Gastrocnemius medialis (tissue), 4 donors: Measurements from ENCODE around the gene PRMT7. TPM values are rescaled to one million over a fixed set of nuclear protein-coding genes. Genes with fewer than 3 reads are reported as not detected.

Experiments used
- ATAC-seq, 2 donors: fragments of 150-250 bp; one replicate each; pipeline ENCODE4 v1.9.1; 2016
- DNase-seq, 2 donors: peaks; one replicate each; pipeline ENCODE4 v3.0.0-alpha.2; 2019
- H3K27ac ChIP-seq, 4 donors: fragments of 200-600 bp; sonication (generic); 1 replicate in 1 of 4; 2 replicates in 3 of 4; pipeline ENCODE4 v1.5.1; 2016 to 2018; ENCODE audit warnings: mild to moderate bottlenecking in 2 of 4, moderate library complexity in 1 of 4
- H3K27me3 ChIP-seq, 3 donors: fragments of 200-600 bp; sonication (generic) in 2 of 3; 1 replicate in 1 of 3; 2 replicates in 2 of 3; pipeline versions ENCODE4 v1.5.1 to v1.6.0; 2016 to 2019; ENCODE audit warnings: mild to moderate bottlenecking in 1 of 3, moderate library complexity in 1 of 3
- H3K36me3 ChIP-seq, 2 donors: fragments of 200-600 bp; sonication (generic) in 1 of 2; one replicate each; pipeline ENCODE4 v1.5.1; 2017 to 2018
- H3K4me1 ChIP-seq, 2 donors: fragments of 200-600 bp; sonication (generic) in 1 of 2; one replicate each; pipeline ENCODE4 v1.5.1; 2016 to 2017; ENCODE audit warnings: mild to moderate bottlenecking in 2 of 2
- H3K4me3 ChIP-seq, 4 donors: fragments of 200-600 bp; sonication (generic) in 3 of 4; 1 replicate in 1 of 4; 2 replicates in 3 of 4; pipeline ENCODE4 v1.5.1; 2016 to 2019; ENCODE audit warnings: mild to moderate bottlenecking in 2 of 4
- H3K9me3 ChIP-seq, 3 donors: fragments of 200-600 bp; sonication (generic) in 2 of 3; 1 replicate in 1 of 3; 2 replicates in 2 of 3; pipeline ENCODE4 v1.5.1; 2016 to 2019
- POLR2A ChIP-seq, 2 donors: fragments of 450-650 bp; IDR thresholded peaks; one replicate each; pipeline ENCODE4 v1.6.1; 2017; ENCODE audit warnings: antibody characterized with exemption in 2 of 2, mild to moderate bottlenecking in 2 of 2, moderate library complexity in 2 of 2
- in situ Hi-C, 4 donors: fragments of 200-750 bp; cut with MboI; loops; one replicate each; pipeline versions ENCODE4 v1.15.0 to v1.8.0; 2017; ENCODE audit warnings: low sequenced_read_pairs in 4 of 4
- intact Hi-C: fragments of 100-400 bp; cut with DNase I; formaldehyde crosslinking; loops from one replicate; pipeline ENCODE4 v1.15.1; 2023; ENCODE audit warnings: low total_unique reads
- total RNA-seq, 4 donors: library from RNA; depleted of rRNA; stranded (reverse); fragments of >200 nt; gene quantifications; one replicate each; pipeline versions ENCODE4 v1.1.0 to v1.2.3, GENCODE V29; 2016
- TF ChIP-seq, protein P1 (sequence below), 5 experiments: fragments of 450-650 bp in 3 of 5; fragments of 200-600 bp in 2 of 5; sonication (generic) in 2 of 5; IDR thresholded peaks in 4 of 5; conservative IDR thresholded peaks in 1 of 5; 1 replicate in 4 of 5; 2 replicates in 1 of 5; pipeline ENCODE4 v1.5.1; 2016 to 2019; ENCODE audit warnings: antibody characterized with exemption in 5 of 5, mild to moderate bottlenecking in 3 of 5, moderate library complexity in 3 of 5

The PRMT7 gene
- total RNA-seq, 4 donors from 2014 or later: 22.2 to 41.0 (median 32.8) TPM

DNA sequence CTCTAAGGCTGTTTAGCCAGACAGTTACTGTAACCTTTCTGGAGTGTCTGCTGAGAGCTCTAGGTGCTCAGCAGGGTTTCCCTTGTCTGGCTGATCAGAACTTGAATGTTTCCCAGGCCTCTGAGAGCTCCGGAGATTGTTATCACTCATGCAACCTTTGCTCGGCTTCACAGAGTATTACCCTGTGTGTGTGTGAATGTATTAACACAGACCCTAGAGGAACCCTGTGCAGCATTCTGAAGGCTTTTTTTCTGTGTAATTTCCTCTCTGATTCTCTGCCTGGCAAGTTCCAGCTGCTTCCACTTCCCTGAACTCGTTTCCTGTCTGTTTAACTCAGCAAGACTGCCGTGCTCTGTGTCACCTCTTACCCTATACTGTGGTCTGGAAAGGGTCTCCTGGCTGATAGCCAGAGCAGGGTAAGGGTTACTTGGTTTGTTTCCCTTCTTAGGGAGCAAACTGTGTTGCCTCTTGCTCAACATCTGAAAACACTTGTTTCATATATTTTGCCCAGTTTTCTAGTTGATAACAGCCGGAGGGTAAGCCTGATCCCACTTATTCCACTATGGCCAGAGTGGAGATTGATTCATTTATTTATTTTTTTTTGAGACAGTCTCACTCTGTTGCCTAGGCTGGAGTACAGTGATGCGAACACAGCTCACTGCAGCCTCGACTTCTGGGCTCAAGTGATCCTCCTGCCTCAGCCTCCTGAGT, 21.7 kb downstream of the PRMT7 start:
- peak in 1 of 2 donors; percentile 5 for ATAC-seq
- peaks cover 0 to 3% of the 10 kb centered on the region in 2 donors for H3K36me3 ChIP-seq
- H3K27ac ChIP-seq: peak overlapping the region; percentile 26 to 66 (median 58)
- TF ChIP-seq, protein P1, sequence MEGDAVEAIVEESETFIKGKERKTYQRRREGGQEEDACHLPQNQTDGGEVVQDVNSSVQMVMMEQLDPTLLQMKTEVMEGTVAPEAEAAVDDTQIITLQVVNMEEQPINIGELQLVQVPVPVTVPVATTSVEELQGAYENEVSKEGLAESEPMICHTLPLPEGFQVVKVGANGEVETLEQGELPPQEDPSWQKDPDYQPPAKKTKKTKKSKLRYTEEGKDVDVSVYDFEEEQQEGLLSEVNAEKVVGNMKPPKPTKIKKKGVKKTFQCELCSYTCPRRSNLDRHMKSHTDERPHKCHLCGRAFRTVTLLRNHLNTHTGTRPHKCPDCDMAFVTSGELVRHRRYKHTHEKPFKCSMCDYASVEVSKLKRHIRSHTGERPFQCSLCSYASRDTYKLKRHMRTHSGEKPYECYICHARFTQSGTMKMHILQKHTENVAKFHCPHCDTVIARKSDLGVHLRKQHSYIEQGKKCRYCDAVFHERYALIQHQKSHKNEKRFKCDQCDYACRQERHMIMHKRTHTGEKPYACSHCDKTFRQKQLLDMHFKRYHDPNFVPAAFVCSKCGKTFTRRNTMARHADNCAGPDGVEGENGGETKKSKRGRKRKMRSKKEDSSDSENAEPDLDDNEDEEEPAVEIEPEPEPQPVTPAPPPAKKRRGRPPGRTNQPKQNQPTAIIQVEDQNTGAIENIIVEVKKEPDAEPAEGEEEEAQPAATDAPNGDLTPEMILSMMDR (IDR thresholded peaks at IDR 0.05 in 4 of 5, conservative IDR thresholded peaks at IDR 0.05 in 1 of 5): no peak
- TF ChIP-seq POLR2A (IDR thresholded peaks at IDR 0.05): peak in 1 of 2 donors; percentile 15
- peaks cover 0 to 30% of the 10 kb centered on the region in 2 donors for H3K4me1 ChIP-seq
- no peaks in the 10 kb centered on the region for H3K27me3 ChIP-seq
- in situ Hi-C loops: loop anchor here in 2 of 4 donors (5.0 to 25.0 kb wide), 2 partner anchors 70 to 245 kb away; partner anchors contain the start of genes NFATC3 (in 2 of the 2) and SLC7A6 (in 1 of the 2)
- peak; percentile 26 to 42 for DNase-seq
- intact Hi-C loops: no loop called here
- no peak overlapping the region for H3K4me3 ChIP-seq
- no peaks in the 10 kb centered on the region for H3K9me3 ChIP-seq

DNA sequence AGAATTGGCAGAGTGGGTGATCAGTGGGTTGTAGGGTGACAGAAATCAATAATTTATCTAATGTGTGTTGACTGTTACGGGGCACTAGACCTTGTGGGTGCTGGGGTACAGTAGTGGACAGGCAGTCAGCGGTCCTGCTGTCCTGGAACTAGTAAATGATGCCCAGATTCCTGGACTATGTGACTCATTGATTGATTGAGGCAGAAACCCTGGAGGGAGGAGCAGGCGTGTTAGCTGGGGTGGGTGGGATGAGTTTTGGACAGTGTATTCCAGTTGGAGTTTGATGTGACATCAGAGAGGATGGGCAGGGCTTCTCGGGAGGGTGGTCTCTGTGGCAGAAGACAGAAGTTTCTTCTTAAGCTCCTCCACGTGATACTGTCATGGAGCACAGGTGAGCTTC, 24.4 kb downstream of the PRMT7 start:
- intact Hi-C loops (no loop called here), in situ Hi-C loops (loop anchor here in 2 of 4 donors (25.0 kb wide), 1 partner anchor 248 kb away; the partner anchor contains the start of gene NFATC3 (in 2 of the 2))
- H3K36me3 ChIP-seq: peaks cover 0 to 29% of the 10 kb centered on the region in 2 donors
- TF ChIP-seq, protein P1 (IDR thresholded peaks at IDR 0.05 in 4 of 5, conservative IDR thresholded peaks at IDR 0.05 in 1 of 5): no peak
- TF ChIP-seq POLR2A (IDR thresholded peaks at IDR 0.05): no peak
- DNase-seq: no peak
- H3K27ac ChIP-seq: no peak overlapping the region
- no peaks in the 10 kb centered on the region for H3K9me3 ChIP-seq
- H3K27me3 ChIP-seq: no peaks in the 10 kb centered on the region
- H3K4me3 ChIP-seq: no peak overlapping the region
- H3K4me1 ChIP-seq: peaks cover 0 to 23% of the 10 kb centered on the region in 2 donors
- peak in 1 of 2 donors; percentile 12 for ATAC-seq

DNA sequence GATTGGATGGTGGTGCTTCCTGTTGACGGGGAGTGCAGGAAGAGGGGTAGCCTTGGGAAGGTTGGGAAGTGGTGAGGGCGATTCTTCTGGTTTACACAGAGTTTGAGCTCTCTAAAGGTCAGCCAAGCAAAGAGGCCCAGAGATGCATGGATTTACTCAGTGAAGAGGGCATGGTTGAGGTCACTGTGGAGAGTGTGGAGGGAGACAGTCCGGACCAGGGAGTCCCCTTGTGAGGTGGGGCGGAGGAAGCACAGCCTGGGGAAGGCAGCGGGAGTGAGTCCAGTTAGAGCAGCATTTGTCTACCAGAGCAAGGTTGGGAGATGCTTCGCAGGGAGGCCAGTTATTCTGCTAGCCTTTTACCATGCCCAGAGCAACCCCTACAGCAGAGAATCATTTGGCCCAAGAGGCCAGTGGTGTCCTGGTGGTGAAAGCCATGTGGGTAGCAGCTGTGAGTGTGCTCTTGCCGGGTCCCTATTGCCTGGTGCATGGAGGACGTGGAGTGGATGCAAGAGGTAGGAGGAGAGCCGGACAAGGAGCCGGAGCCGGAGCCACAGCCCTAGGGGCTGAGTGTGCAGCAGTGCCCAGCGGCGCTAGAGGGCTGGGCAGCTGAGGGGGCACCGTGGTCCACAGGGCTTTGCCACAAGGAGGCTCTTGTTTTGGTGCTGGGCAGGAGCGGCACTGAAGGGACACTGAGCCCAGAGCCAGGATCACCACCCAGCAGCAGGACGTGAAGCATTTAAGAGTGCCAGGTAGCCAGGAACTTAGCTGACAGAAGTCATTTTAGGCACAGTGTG, 27.7 kb downstream of the PRMT7 start:
- no peak for DNase-seq
- no peak for TF ChIP-seq POLR2A (IDR thresholded peaks at IDR 0.05)
- TF ChIP-seq, protein P1 (IDR thresholded peaks at IDR 0.05 in 4 of 5, conservative IDR thresholded peaks at IDR 0.05 in 1 of 5): no peak

DNA sequence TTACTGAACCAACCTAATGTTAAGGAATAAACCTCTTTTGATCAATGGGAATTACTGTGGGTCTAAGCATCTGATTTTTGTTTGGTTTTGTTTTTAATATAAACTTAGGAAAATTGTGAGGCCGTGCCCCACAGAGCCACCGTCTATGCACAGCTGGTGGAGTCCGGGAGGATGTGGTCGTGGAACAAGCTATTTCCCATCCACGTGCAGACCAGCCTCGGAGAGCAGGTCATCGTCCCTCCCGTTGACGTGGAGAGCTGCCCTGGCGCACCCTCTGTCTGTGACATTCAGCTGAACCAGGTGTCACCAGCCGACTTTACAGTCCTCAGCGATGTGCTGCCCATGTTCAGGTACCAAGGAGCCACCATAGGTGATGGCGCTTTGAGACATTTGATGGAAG, 28.4 kb downstream of the PRMT7 start:
- TF ChIP-seq, protein P1 (IDR thresholded peaks at IDR 0.05 in 4 of 5, conservative IDR thresholded peaks at IDR 0.05 in 1 of 5): no peak
- TF ChIP-seq POLR2A (IDR thresholded peaks at IDR 0.05): no peak
- no peaks in the 10 kb centered on the region for H3K27me3 ChIP-seq
- H3K27ac ChIP-seq: peak overlapping the region in 1 of 4 donors; percentile 90
- no peak overlapping the region for H3K4me3 ChIP-seq
- H3K9me3 ChIP-seq: no peaks in the 10 kb centered on the region
- peaks cover 0 to 45% of the 10 kb centered on the region in 2 donors for H3K36me3 ChIP-seq
- in situ Hi-C loops (loop anchor here in 2 of 4 donors (25.0 kb wide), 1 partner anchor 252 kb away; the partner anchor contains the start of gene NFATC3 (in 2 of the 2)), intact Hi-C loops (no loop called here)
- peaks cover 24 to 31% of the 10 kb centered on the region in 2 donors for H3K4me1 ChIP-seq
- DNase-seq: no peak
- ATAC-seq: no peak

More for the DNA sequence above, 27.7 kb downstream of the PRMT7 start:
- Histone ChIP-seq H3K27ac (no peak overlapping the region), H3K4me3 (no peak overlapping the region), H3K4me1 (peaks cover 17 to 26% of the 10 kb centered on the region in 2 donors), H3K36me3 (peaks cover 0 to 45% of the 10 kb centered on the region in 2 donors), H3K9me3 (no peaks in the 10 kb centered on the region), H3K27me3 (no peaks in the 10 kb centered on the region)
- in situ Hi-C loops: loop anchor here in 2 of 4 donors (25.0 kb wide), 1 partner anchor 251 kb away; the partner anchor contains the start of gene NFATC3 (in 2 of the 2)
- no peak for ATAC-seq
- intact Hi-C loops: no loop called here
